ENCODE measurements around the gene CDKN2B.
A peak's percentile ranks its signal among the peaks of the same experiment; 100 is the strongest.
"Not testable (repeated sequence)": the region's sequence is repeated elsewhere in the genome, so short reads cannot be mapped to it uniquely, and the experiment has no call there.

CDKN2B gene

DNA sequence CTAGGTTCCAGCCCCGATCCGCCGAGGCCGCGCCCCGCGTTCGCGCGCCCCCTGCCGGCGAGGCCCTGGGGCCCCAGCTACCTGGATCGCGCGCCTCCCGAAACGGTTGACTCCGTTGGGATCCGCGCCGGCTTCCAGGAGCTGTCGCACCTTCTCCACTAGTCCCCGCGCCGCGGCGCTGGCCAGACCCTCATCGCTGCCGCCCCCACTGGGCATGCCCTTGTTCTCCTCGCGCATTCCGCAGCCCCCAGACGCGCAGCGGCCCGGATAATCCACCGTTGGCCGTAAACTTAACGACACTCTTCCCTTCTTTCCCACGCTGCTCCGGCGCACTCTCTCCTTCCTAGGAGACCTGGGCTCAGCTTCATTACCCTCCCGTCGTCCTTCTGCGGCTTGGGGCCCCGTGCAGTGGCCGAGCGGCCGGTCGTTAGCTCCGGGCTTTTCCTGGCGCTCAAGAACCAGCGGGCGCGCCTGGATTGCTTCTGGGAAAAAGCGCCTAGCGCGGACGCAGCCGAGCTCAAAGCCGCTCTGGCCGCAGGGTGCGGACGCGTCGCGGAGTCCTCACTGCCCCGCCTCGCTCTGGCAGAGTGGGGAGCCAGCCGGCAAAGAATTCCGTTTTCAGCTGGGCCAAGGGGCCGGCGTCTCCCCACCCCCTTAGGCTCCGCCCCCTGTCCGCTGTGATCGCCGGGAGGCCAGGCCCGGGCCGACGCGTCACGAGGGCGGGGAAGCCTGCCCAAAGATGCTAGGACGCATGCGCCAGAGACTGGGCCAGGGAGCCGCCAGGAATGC, at the start of gene CDKN2B:
TSS of gene CDKN2B (minus strand) at position 589 of the 789 bp plus-strand sequence. CDS start at position 237, 352 bp downstream.
- DNase-seq: peak in 55 of 56 donors; percentile 24 to 95 (median 83)

- DNase-seq: not testable (repeated sequence)
Observed at GRCh38 chr9:22057972-22058371, 48.9 kb upstream of the CDKN2B start.

- DNase-seq: no peak
Observed at GRCh38 chr9:22056402-22056801, 47.3 kb upstream of the CDKN2B start.

DNA sequence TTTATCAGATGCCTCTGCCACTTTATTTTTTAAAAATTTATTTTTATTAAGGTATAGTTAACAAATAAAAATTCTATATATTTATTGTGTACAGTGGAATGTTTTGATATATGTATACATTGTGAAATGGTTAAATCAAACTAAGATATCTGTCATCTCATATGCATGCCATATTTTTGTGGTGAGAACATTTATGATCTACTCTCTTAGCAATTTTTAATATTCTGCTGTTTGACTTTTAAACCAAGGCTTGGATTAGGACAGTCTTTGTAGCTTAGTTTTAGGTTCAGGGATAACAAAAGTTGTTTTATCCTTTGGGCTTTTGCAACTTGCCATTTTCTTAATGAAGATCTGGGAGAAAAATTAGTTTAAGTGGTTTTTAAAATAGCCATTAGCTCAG, 46.0 kb upstream of the CDKN2B start:
- DNase-seq: no peak

DNA sequence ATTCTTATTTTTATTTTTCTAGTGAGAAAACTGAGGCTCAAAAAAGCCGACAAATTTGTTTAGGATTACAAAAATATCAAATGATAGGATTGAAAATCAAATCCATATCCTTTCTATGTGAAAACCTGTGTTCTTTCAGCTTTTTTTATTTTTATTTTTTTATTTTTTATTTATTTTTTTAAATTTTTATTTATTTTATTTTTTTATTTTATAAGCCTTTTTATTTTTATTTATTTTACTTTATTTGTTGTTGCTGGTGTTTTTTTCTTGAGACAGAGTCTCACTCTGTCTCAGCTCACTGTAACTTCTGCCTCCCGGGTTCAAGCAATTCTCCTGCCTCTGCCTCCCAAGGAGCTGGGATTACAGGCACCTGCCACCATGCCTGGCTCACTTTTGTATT, 45.4 kb upstream of the CDKN2B start:
- DNase-seq: no peak

- DNase-seq: no peak
Observed at GRCh38 chr9:22054076-22054475, 45.0 kb upstream of the CDKN2B start.

DNA sequence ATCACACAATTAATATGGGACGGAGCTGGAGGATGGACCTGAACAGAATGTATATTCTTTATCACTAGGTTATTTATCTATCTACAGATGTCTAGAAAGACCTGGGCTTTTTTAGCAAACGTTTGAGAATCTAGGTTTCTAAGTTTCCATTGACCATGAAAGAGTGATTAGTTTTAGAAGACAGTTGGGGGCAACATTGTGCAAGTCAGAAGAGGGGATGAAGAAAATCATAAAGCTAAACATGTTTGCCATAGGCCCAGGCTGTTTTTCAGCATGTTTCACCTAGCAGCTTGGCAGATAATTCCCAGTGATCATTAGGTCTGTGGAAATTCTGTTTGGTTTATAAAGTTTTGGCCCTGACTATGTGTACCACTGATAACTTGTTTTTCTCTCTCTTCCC, 44.1 kb upstream of the CDKN2B start:
- no peak for DNase-seq

GRCh38 chr9:22052376-22052945, 43.4 kb upstream of the CDKN2B start:
- peak in 11 of 56 donors; percentile 1 to 49 (median 5) for DNase-seq

DNA sequence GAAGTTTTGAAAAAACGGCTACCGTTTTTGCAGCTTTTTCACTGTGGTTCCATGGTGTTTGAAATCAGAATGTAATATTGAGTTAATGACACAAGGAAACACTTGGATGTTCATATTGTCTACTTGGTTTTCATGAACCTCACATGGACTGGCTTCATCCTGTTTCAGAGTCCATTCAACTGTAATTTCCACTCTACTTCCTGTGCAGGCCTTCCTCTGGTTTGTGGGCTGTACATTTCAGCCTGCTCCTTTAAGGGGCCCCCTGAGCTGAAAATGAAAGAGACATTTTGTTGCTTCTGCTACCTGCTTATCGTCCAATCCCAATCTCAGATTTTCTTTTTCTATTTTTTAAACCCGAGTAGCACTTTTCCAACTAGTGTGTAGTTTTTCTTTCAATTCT, 41.8 kb upstream of the CDKN2B start:
- DNase-seq: no peak

DNA sequence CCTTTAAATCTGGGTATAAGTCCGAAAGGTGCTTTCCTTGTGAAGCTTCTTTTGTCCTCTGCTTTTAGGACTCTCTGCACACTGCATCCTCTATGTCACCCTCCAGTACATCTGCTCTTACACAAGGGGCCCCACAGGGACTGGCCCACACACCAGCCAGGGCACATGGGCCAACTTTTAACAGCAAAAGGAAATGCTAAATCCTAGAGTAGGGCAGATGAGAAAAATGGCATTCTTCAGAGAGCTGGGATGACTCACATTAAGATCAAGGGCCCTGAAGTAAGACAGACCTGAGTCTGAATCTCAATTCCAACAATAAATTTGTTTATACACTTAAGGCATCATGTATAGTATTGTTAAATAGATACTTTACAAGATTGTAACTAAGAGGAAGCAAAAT, 40.3 kb upstream of the CDKN2B start:
- DNase-seq: no peak

DNA sequence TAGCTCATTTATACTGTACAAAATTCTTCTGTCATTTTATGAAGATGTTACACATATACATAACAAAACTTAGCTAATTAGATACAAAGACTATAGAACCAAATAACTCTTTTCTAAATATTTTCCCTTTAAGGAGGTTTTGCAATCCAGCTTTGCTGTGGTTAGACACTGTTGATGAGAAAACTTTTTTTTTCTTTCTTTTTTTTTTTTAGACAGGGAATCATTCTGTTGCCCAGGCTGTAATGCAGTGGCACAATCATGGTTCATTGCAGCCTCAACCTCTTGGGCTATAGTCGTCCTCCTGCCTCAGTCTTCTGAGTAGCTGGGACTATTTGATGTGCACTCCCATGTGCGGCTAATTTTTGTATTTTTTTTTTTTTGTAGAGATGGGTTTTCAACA, 38.5 kb upstream of the CDKN2B start:
- no peak for DNase-seq

DNA sequence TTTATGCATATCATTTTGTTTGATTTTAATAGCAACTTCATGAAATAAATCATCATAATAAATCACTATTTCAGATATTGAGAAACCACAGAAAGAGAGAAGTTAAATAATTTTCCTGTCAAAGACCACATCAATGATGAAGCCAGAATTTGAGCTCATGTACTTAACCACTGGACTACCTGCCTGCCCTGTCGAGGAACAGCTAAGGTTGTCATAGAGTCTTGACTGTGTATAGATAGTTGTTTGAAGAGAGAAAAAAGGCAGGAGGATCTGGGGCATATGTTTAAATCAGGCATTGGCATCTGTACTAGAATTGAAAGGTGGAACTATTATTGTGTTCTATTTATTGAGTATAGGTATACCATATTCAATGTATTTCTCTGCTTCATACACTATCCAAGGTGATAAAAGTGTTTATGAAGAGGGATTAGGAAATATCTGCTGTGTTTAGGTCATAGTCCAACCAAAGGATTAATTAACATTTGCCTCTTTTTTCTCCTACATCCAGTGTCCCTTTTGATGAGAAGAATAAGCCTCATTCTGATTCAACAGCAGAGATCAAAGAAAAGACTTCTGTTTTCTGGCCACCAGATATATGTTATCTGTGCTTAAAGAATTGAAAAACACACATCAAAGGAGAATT, 37.3 kb upstream of the CDKN2B start:
- DNase-seq: no peak

GRCh38 chr9:22045423-22045822, 36.3 kb upstream of the CDKN2B start:
- DNase-seq: no peak

GRCh38 chr9:22044583-22044982, 35.5 kb upstream of the CDKN2B start:
- DNase-seq: no peak

GRCh38 chr9:22043928-22044327, 34.8 kb upstream of the CDKN2B start:
- DNase-seq: no peak

DNA sequence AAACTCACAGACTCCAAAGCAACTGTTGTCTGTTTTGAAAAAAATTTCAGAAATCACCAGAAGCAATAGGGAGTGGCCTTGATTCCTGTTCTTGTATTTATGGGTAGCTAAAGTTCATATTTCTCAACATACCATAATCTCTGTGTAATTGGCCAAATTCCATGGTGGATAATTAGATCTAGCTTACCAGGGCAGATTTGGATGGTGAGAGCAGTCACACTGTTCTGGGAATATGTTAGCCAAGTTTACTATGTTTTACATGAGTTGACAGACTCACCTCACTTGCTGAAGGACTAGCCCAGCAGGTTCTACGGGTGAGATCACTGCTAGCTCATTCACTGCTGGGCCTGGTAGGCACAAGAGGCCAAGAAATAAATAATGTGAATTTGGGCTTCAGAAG, 32.7 kb upstream of the CDKN2B start:
- no peak for DNase-seq

GRCh38 chr9:22041344-22041743, 32.2 kb upstream of the CDKN2B start:
- no peak for DNase-seq

DNA sequence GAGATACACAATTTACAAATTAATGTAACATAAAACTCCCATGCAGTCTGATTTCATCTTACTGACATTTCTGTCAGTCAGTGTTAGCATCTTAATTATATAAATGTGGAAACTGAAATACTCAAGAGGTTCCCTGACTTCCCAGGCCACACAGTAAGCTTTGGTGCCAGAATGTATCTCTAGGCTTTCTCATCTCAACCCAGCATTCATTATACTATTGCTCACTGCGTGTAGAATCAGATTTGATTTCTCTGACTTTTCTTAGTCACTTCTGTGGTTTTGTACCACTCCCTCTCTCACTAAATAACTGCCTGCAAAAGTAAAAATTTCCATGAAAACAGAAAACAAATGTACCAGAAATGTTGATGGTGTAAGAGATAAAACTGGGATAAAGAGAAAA, 31.7 kb upstream of the CDKN2B start:
- no peak for DNase-seq

GRCh38 chr9:22039258-22039657, 30.2 kb upstream of the CDKN2B start:
- no peak for DNase-seq

DNA sequence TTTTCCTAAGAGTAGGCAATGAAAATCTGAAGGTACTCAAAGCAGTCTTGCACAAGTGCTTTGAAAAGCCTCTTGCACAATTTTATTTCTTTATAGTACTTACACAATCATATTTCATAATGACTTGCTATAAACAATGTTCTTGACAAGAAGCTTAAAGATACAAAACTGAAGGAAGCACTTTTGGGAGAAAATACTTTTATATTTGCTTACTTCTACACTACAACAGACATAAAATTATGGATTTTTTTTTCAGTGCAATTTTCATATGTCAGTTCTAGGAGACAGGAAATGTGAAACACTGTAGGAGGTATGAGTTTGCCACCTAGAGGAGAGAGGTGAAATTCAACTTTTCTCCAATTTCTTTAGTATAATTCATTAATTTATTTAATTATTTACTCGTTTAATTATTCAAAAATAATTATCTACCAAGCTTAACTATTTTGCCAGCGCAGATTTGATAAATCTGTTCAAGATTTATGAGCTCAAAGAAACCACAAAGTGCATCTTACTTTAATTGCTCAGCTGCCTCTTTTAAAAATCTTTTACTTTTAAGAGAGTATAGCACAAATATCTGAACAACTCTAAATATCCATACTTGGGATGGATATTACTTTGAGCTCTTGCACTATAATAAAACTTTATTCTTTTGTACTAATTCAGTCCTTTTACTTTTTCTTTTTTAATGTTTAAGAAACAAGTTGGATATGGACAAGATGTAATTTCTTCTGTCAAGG, 29.0 kb upstream of the CDKN2B start:
- DNase-seq: no peak

GRCh38 chr9:22036866-22037626, 27.9 kb upstream of the CDKN2B start:
- DNase-seq: no peak
